Measurements from ENCODE around the gene ABHD2.

The ABHD2 gene

GRCh38 chr15:89097313-89097712 lies 9.1 kb downstream of the ABHD2 start:
- no peak for DNase-seq (ENCODE audit: low read depth in 2 of 2)

GRCh38 chr15:89098281-89098680 lies 10.0 kb downstream of the ABHD2 start:
- DNase-seq (ENCODE audit: low read depth in 2 of 2), result no peak

GRCh38 chr15:89099968-89100367 lies 11.7 kb downstream of the ABHD2 start:
- DNase-seq (ENCODE audit: low read depth in 2 of 2), result no peak

- DNase-seq (ENCODE audit: low read depth in 2 of 2), result no peak
Measured at GRCh38 chr15:89101302-89102193, 13.3 kb downstream of the ABHD2 start.

GRCh38 chr15:89103481-89104171 lies 15.4 kb downstream of the ABHD2 start:
- DNase-seq (ENCODE audit: low read depth in 2 of 2), result no peak

GRCh38 chr15:89104172-89104564 lies 15.9 kb downstream of the ABHD2 start:
- DNase-seq (ENCODE audit: low read depth in 2 of 2), result no peak

GRCh38 chr15:89105147-89105546 lies 16.9 kb downstream of the ABHD2 start:
- no peak for DNase-seq (ENCODE audit: low read depth in 2 of 2)

GRCh38 chr15:89106200-89106599 lies 17.9 kb downstream of the ABHD2 start:
- DNase-seq (ENCODE audit: low read depth in 2 of 2), result no peak

- DNase-seq (ENCODE audit: low read depth in 2 of 2), result no peak
Measured at GRCh38 chr15:89107984-89108383, 19.7 kb downstream of the ABHD2 start.

- DNase-seq (ENCODE audit: low read depth in 2 of 2), result no peak
Measured at GRCh38 chr15:89108835-89109234, 20.6 kb downstream of the ABHD2 start.

GRCh38 chr15:89109238-89109637 lies 21.0 kb downstream of the ABHD2 start:
- no peak for DNase-seq (ENCODE audit: low read depth in 2 of 2)

GRCh38 chr15:89110060-89110459 lies 21.8 kb downstream of the ABHD2 start:
- no peak for DNase-seq (ENCODE audit: low read depth in 2 of 2)

- DNase-seq (ENCODE audit: low read depth in 2 of 2), result no peak
Measured at GRCh38 chr15:89111352-89111751, 23.1 kb downstream of the ABHD2 start.

GRCh38 chr15:89111961-89112340 lies 23.7 kb downstream of the ABHD2 start:
- DNase-seq (ENCODE audit: low read depth in 2 of 2), result no peak

GRCh38 chr15:89112341-89112971 lies 24.2 kb downstream of the ABHD2 start:
- DNase-seq (ENCODE audit: low read depth in 2 of 2), result no peak

- no peak for DNase-seq (ENCODE audit: low read depth in 2 of 2)
Measured at GRCh38 chr15:89113296-89114024, 25.2 kb downstream of the ABHD2 start.

- no peak for DNase-seq (ENCODE audit: low read depth in 2 of 2)
Measured at GRCh38 chr15:89114990-89115389, 26.7 kb downstream of the ABHD2 start.

GRCh38 chr15:89115547-89115946 lies 27.3 kb downstream of the ABHD2 start:
- no peak for DNase-seq (ENCODE audit: low read depth in 2 of 2)

GRCh38 chr15:89116404-89116803 lies 28.1 kb downstream of the ABHD2 start:
- no peak for DNase-seq (ENCODE audit: low read depth in 2 of 2)

- DNase-seq (ENCODE audit: low read depth in 2 of 2), result no peak
Measured at GRCh38 chr15:89117790-89118189, 29.5 kb downstream of the ABHD2 start.

GRCh38 chr15:89118481-89118989 lies 30.3 kb downstream of the ABHD2 start:
- DNase-seq (ENCODE audit: low read depth in 2 of 2), result no peak
